Regular cardiac myocyte (primary cell): ENCODE data around the gene SAP30. TPM values are rescaled to one million over a fixed set of nuclear protein-coding genes. Genes with fewer than 3 reads are reported as not detected.

Source experiments
- total RNA-seq: library from RNA; depleted of rRNA; stranded (reverse); fragments of >200 nt; gene quantifications from 2 replicates; pipeline ENCODE4 v1.2.3, GENCODE V29; 2014

Gene SAP30, protein sequence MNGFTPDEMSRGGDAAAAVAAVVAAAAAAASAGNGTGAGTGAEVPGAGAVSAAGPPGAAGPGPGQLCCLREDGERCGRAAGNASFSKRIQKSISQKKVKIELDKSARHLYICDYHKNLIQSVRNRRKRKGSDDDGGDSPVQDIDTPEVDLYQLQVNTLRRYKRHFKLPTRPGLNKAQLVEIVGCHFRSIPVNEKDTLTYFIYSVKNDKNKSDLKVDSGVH
- total RNA-seq, result 32.0 and 43.1 TPM in 2 replicates

DNA sequence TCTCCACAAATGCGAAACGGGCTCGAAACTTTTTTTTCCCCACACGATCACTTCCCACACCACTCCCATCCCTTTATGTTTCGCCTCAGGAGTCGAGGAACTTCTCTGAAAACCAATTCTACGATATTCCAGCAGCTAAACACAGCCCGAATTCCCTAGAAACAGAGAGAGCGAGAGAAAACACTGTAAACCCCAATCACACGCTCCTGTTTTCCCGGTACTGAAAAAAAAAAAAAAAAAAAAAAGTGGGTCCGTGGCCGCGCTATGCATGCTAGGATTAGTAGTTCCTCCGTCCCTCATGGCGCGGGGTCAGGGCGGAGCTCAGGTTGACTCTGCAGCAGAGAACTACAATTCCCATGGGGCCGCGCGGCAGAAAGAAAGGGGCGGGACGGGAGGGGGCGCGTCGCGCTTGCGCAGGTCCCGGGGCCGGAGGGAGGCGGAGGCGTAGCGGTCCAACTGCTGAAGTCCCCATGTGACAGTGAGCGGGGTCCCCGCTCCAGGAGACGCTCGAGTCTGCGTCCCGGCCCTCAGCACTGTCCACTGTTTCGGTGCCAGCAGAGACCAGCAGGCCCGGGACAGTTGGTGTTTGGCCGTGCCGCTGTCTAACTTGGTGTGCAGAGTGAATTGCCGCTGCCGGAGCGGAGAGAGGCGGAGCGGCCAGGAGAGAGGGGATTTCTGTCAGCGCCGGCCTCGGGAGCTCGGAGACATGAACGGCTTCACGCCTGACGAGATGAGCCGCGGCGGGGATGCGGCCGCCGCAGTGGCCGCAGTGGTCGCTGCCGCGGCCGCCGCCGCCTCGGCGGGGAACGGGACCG lies at the start of gene SAP30:
Gene SAP30, plus strand, starts transcription at position 478 of the 815 bp plus-strand sequence. Its CDS starts 229 bp downstream, at position 707.

GRCh38 chr4:173334085-173334890 lies 36.5 kb upstream of the SAP30 start, which contains the start of gene HMGB2:
Gene HMGB2 (minus strand): TSS chr4:173334358. CDS start chr4:173333649, 709 bp downstream.

GRCh38 chr4:173398779-173399415 lies 28.1 kb downstream of the SAP30 start, which contains the start of gene SCRG1:
Gene SCRG1 (minus strand): TSS chr4:173399116. CDS start chr4:173391414, 7,702 bp downstream.

Other genes with a start within 250 kb of the SAP30 start
- gene GALNT7, start 202.1 kb upstream of the SAP30 start, total RNA-seq, result 34.9 and 42.6 TPM in 2 replicates
- gene HMGB2, start 36.6 kb upstream of the SAP30 start, total RNA-seq, result 37.2 and 166 TPM in 2 replicates
- gene SCRG1, start 28.2 kb downstream of the SAP30 start, total RNA-seq, result 0.19 and 0.56 TPM in 2 replicates
- gene HAND2, start 159.3 kb downstream of the SAP30 start, total RNA-seq, result 5.4 and 12.8 TPM in 2 replicates